Lower leg skin (tissue), 3 donors: ENCODE results near the gene ARGLU1.

ENCODE experiments used
- CTCF ChIP-seq, 3 donors: fragments of 450-650 bp; IDR thresholded peaks; one replicate each; pipeline ENCODE4 v1.5.1; 2016; ENCODE audit warnings: antibody characterized with exemption in 3 of 3, mild to moderate bottlenecking in 3 of 3, moderate library complexity in 2 of 3
- POLR2A ChIP-seq, 2 donors: fragments of 450-650 bp; IDR thresholded peaks; one replicate each; pipeline ENCODE4 v1.6.1; 2016 to 2017; ENCODE audit warnings: antibody characterized with exemption in 2 of 2, mild to moderate bottlenecking in 1 of 2, moderate library complexity in 1 of 2

GRCh38 chr13:106532111-106532929 lies 35.6 kb downstream of the ARGLU1 start:
- TF ChIP-seq CTCF (IDR thresholded peaks at IDR 0.05) (no peak), POLR2A (IDR thresholded peaks at IDR 0.05) (no peak)
